DND-41 (cell line): ENCODE data around the gene TBL1XR1.

ENCODE experiments used
- ATAC-seq: fragments of 200-7000 bp; cut with Tn5 transposase; 3 replicates; pipeline ENCODE4 v1.9.1; 2021; ENCODE audit warnings: low read depth; ENCODE audit not compliant: insufficient read depth
- DNase-seq: peaks from one replicate; pipeline ENCODE4 v3.0.0-alpha.2; 2020
- H2AFZ ChIP-seq: 2 replicates; pipeline ENCODE4 v1.6.0; 2012; ENCODE audit warnings: low read depth, low read length
- H3K27ac ChIP-seq: 2 replicates; pipeline ENCODE4 v1.5.1; 2012; ENCODE audit warnings: low read length, inconsistent platforms
- H3K27me3 ChIP-seq: fragments of 200-600 bp; sonication (generic); 2 replicates; pipeline ENCODE4 v1.6.0; 2012; ENCODE audit warnings: low read length, mild to moderate bottlenecking, inconsistent platforms; ENCODE audit not compliant: insufficient read depth, poor library complexity
- H3K36me3 ChIP-seq: 2 replicates; pipeline ENCODE4 v1.5.1; 2012; ENCODE audit warnings: low read length, inconsistent platforms; ENCODE audit not compliant: insufficient read depth
- H3K4me1 ChIP-seq: 2 replicates; pipeline ENCODE4 v1.5.1; 2012; ENCODE audit warnings: mild to moderate bottlenecking, low read length; ENCODE audit not compliant: insufficient read depth
- H3K4me2 ChIP-seq: 2 replicates; pipeline ENCODE4 v1.6.0; 2012; ENCODE audit warnings: mild to moderate bottlenecking, moderate library complexity, low read length, inconsistent platforms; ENCODE audit not compliant: insufficient read depth
- H3K4me3 ChIP-seq, 2 experiments: fragments of 200-600 bp in 1 of 2; shearing (Covaris generic) in 1 of 2; 2 replicates each; pipeline ENCODE4 v1.5.1; 2012 to 2016; ENCODE audit warnings: inconsistent platforms in 2 of 2, low read length in 2 of 2, mild to moderate bottlenecking in 2 of 2, low read depth in 1 of 2, moderate library complexity in 1 of 2
- H3K79me2 ChIP-seq: 2 replicates; pipeline ENCODE4 v1.6.0; 2012; ENCODE audit warnings: low read length, inconsistent platforms; ENCODE audit not compliant: insufficient read depth
- H3K9ac ChIP-seq: 2 replicates; pipeline ENCODE4 v1.6.0; 2012; ENCODE audit warnings: low read depth, mild to moderate bottlenecking, inconsistent platforms, low read length, moderate library complexity
- H3K9me3 ChIP-seq: 2 replicates; pipeline ENCODE4 v1.5.1; 2012; ENCODE audit warnings: low read length, moderate library complexity, mild to moderate bottlenecking, inconsistent platforms; ENCODE audit not compliant: insufficient read depth, severe bottlenecking
- H4K20me1 ChIP-seq: 2 replicates; pipeline ENCODE4 v1.6.0; 2012; ENCODE audit warnings: low read length; ENCODE audit not compliant: insufficient read depth
- CTCF ChIP-seq: IDR thresholded peaks from 2 replicates; pipeline ENCODE4 v1.5.1; 2012; ENCODE audit warnings: borderline replicate concordance, low read length, moderate library complexity, mild to moderate bottlenecking; ENCODE audit not compliant: poor library complexity, severe bottlenecking; ENCODE audit errors: extremely low read depth
- EZH2 ChIP-seq: IDR thresholded peaks from 3 replicates; pipeline ENCODE4 v1.6.1; 2012; ENCODE audit warnings: borderline replicate concordance, low read depth, mild to moderate bottlenecking, moderate library complexity, low read length, inconsistent platforms; ENCODE audit not compliant: severe bottlenecking

Gene TBL1XR1

DNA sequence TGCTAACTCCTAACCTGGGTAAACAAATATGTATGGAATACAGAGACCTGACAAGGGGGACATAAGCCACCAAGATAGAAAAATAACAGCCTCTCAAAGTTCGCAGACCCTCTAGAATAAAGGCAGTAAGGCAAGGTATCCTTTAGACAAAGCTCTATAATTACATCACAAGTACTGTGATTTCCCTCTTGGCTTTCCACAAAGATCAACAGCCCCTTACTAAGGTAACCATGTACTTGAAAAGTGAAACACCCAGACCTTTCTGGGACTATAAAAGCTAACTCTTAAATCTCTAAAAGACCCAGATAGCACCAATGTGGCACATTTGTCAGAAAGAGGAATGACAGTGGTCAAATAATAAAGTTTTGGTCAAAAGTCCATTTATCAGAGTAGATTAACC, 51.9 kb downstream of the TBL1XR1 start:
- H3K4me2 ChIP-seq: no peak overlapping the region
- H3K4me3 ChIP-seq: no peak overlapping the region
- H3K4me1 ChIP-seq: 0 out of 2 replicates have a peak, but pooled peaks cover 12% of the 10 kb centered on the region
- no peak overlapping the region for H2AFZ ChIP-seq
- TF ChIP-seq CTCF (no peak), EZH2 (no peak)
- H3K79me2 ChIP-seq: peaks cover 100% of the 10 kb centered on the region
- H3K27me3 ChIP-seq: no peaks in the 10 kb centered on the region
- H3K27ac ChIP-seq: no peak overlapping the region
- no peaks in the 10 kb centered on the region for H3K9me3 ChIP-seq
- DNase-seq: no peak
- peak; percentile 11; the same call in 1 of the 3 replicates for ATAC-seq
- H4K20me1 ChIP-seq: peaks cover 87% of the 10 kb centered on the region
- H3K9ac ChIP-seq: no peak overlapping the region
- H3K36me3 ChIP-seq: peaks cover 9% of the 10 kb centered on the region; the same call in 1 of the 2 replicates

DNA sequence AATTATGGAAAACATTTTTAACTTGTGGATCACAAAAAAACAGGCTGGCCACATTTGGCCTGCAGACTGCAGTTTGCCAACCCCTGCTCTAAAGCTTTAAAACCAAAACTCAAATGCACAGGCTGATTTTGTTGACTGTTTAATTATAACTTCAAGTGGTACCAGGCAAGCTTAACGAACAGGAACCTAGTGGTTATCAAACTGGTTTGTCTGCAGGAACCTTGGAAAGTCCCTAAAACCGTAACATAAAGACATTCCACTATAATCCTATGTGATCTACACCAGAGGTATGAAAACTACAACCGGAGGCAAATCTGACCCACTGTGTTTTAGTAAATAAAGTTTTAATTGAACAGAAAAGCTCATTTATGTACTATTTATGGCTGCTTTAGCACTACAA, 52.4 kb downstream of the TBL1XR1 start:
- Histone ChIP-seq H3K9me3 (no peaks in the 10 kb centered on the region), H3K9ac (no peak overlapping the region), H3K4me2 (no peak overlapping the region), H3K4me1 (0 out of 2 replicates have a peak, but pooled peaks cover 12% of the 10 kb centered on the region), H3K4me3 (no peak overlapping the region), H3K27ac (peak overlapping the region; percentile 28; the same call in 1 of the 2 replicates), H2AFZ (no peak overlapping the region), H4K20me1 (peaks cover 87% of the 10 kb centered on the region), H3K27me3 (no peaks in the 10 kb centered on the region), H3K79me2 (peaks cover 100% of the 10 kb centered on the region), H3K36me3 (peaks cover 7% of the 10 kb centered on the region; the same call in 1 of the 2 replicates)
- ATAC-seq (peak; percentile 50), DNase-seq (no peak)
- no peak for TF ChIP-seq EZH2
- no peak for TF ChIP-seq CTCF

DNA sequence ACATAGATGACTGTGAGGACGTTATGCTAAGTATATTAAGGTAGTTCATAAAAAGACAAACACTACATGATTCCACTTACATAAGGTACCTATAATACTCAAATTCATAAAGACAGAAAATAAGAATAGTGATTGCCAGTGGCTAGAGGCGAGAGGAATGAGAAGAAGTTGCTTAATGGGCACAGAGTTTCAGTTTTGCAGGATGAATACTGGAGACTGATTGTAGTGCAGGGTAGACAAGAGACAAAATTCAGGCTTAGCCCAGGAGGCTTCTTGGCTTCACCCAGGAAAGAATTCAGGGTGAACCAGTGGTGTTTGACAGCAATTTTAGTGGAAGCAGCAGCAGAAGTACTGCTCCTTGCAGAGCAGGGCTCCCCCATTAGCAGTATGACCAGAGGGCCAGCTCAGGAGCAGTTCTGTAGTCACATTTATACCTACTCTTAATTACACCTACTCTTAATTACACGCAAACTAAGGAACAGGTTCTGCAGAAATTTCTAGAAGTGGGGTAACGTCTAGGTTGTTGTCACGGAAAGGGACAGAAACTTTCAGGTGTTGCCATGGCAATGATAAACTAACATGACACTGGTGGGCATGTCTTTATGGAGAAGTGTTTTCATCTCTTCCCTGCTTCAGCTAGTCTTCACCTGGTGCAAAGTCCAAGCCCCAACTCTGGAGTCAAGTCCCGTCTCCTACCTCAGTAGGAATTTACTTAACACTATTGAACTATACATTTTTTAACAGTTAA, 55.2 kb downstream of the TBL1XR1 start:
- Histone ChIP-seq H3K9me3 (no peaks in the 10 kb centered on the region), H3K27ac (no peak overlapping the region), H3K27me3 (no peaks in the 10 kb centered on the region), H3K4me3 (no peak overlapping the region), H3K4me2 (no peak overlapping the region), H3K79me2 (peaks cover 100% of the 10 kb centered on the region), H3K9ac (no peak overlapping the region), H4K20me1 (peaks cover 84% of the 10 kb centered on the region), H3K36me3 (no peaks in the 10 kb centered on the region; the same call in 1 of the 2 replicates), H3K4me1 (0 out of 2 replicates have a peak, but pooled peaks cover 10% of the 10 kb centered on the region), H2AFZ (no peak overlapping the region)
- DNase-seq: no peak
- TF ChIP-seq CTCF (no peak), EZH2 (no peak)
- no peak for ATAC-seq
